ENCODE results near the gene SLC36A3. TPM values are rescaled to one million over a fixed set of nuclear protein-coding genes. Genes with fewer than 3 reads are reported as not detected.

SLC36A3 gene
- total RNA-seq, 1 donor from 2014 or later: not detected

DNA sequence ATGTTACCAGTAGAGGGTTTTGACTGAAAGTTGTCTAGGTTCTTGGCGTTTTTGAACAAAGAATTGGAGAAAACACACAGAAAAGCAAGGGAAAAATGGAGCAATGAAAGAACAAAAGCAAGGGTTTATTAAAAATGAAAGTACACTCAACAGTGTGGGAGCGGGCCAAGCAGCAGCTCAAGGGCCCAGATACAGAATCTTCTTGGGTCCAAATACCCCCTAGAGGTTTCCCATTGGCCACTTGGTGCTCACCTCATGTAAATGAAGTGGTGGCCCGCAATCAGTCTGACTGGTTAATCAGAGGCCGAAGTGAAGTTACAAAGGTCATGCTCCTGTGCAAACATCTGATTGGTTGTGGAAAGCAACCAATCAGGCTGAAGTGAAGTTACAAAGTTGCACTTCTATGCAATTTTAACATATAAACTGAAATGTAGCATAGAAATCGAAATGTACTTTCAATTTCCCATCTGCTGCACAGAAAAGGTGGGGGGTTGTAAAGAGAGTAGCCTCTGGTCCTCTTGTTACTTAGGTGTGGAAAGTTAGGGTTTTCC is 52.5 kb downstream of the SLC36A3 start:
- Mint-ChIP-seq H3K4me3 (peak overlapping the region; percentile 45), H3K9me3 (no peaks in the 10 kb centered on the region), H3K27ac (ENCODE audit: unreplicated experiment) (no peak overlapping the region), H3K4me1 (peaks cover 20% of the 10 kb centered on the region), H3K27me3 (ENCODE audit: low read depth) (no peaks in the 10 kb centered on the region), H3K36me3 (ENCODE audit: low read depth) (no peaks in the 10 kb centered on the region)
- TF ChIP-seq CTCF (conservative IDR thresholded peaks at IDR 0.05): no peak
- DNase-seq (ENCODE audit: low read depth, low spot score): no peak

- Mint-ChIP-seq H3K4me3 (peak overlapping the region; percentile 6), H3K9me3 (no peaks in the 10 kb centered on the region), H3K4me1 (peaks cover 20% of the 10 kb centered on the region), H3K36me3 (ENCODE audit: low read depth) (no peaks in the 10 kb centered on the region), H3K27me3 (ENCODE audit: low read depth) (no peaks in the 10 kb centered on the region), H3K27ac (ENCODE audit: unreplicated experiment) (no peak overlapping the region)
- TF ChIP-seq CTCF (conservative IDR thresholded peaks at IDR 0.05): no peak
- DNase-seq (ENCODE audit: low read depth, low spot score): no peak
Measured at GRCh38 chr5:151250346-151251000, 53.1 kb downstream of the SLC36A3 start.

- no peak overlapping the region for H3K27ac Mint-ChIP-seq (ENCODE audit: unreplicated experiment)
Measured at GRCh38 chr5:151249281-151249680, 54.3 kb downstream of the SLC36A3 start.

DNA sequence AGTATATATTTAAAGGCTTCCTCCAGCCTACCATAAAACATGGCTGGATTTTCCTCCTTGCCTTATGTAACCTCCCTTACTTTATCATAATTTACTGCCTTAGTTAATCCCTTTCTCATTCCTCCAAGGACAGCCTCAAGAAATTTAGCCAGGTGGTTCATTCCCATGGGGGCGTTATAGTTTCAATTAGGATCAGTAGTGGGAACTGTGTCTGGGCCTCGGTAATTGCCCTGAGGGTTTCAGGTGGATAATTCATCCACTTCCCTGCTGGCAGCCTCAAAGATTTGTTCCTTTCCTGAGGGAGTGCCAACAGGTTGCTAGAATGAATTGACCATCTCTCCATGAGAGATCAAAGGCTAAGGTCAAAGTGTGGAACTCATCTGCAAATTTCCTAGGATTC is 54.9 kb downstream of the SLC36A3 start:
- DNase-seq (ENCODE audit: low read depth, low spot score): no peak
- Mint-ChIP-seq H3K4me3 (peak overlapping the region; percentile 36), H3K36me3 (ENCODE audit: low read depth) (no peaks in the 10 kb centered on the region), H3K4me1 (peaks cover 15% of the 10 kb centered on the region), H3K27me3 (ENCODE audit: low read depth) (no peaks in the 10 kb centered on the region), H3K27ac (ENCODE audit: unreplicated experiment) (no peak overlapping the region), H3K9me3 (no peaks in the 10 kb centered on the region)
- TF ChIP-seq CTCF (conservative IDR thresholded peaks at IDR 0.05): no peak

More at GRCh38 chr5:151249281-151249680, 54.3 kb downstream of the SLC36A3 start:
- DNase-seq (ENCODE audit: low read depth, low spot score): no peak
- no peak for TF ChIP-seq CTCF (conservative IDR thresholded peaks at IDR 0.05)
- no peaks in the 10 kb centered on the region for H3K9me3 Mint-ChIP-seq
- no peaks in the 10 kb centered on the region for H3K36me3 Mint-ChIP-seq (ENCODE audit: low read depth)
- H3K4me3 Mint-ChIP-seq: peak overlapping the region; percentile 36
- H3K4me1 Mint-ChIP-seq: peaks cover 20% of the 10 kb centered on the region
- no peaks in the 10 kb centered on the region for H3K27me3 Mint-ChIP-seq (ENCODE audit: low read depth)

DNA sequence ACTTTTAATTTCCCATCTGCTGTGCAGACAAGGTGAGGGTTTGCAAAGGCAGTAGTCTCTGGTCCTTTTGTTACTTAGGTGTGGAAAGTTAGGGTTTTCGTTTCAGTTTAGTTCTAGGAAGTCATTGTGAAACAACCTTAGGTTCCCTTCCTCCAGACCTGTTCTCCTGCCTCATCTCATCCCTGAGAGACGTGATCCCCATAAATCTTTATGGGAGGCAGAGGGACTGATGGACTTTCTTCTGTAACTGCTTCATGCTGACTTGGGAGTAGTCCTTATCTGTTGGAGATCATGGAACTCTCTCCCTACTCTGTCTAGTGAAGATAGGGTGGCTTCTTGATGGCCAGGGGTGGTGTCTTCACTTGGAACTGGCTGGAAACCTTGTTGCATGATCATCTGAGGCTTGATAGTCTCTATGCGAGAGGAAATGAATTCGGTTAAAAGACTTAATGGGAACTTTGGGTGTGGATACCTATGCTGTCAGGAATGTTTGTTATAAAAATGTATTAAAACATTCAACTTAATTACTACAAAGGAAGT is 57.8 kb downstream of the SLC36A3 start:
- no peaks in the 10 kb centered on the region for H3K4me1 Mint-ChIP-seq
- H3K36me3 Mint-ChIP-seq (ENCODE audit: low read depth): no peaks in the 10 kb centered on the region
- no peaks in the 10 kb centered on the region for H3K27me3 Mint-ChIP-seq (ENCODE audit: low read depth)
- no peak for DNase-seq (ENCODE audit: low read depth, low spot score)
- no peak overlapping the region for H3K4me3 Mint-ChIP-seq
- no peak overlapping the region for H3K27ac Mint-ChIP-seq (ENCODE audit: unreplicated experiment)
- TF ChIP-seq CTCF (conservative IDR thresholded peaks at IDR 0.05): no peak
- no peaks in the 10 kb centered on the region for H3K9me3 Mint-ChIP-seq
